Stomach (tissue), 4 donors: ENCODE data around the gene VRK3.

Experiments used
- EP300 ChIP-seq: sonication (generic); formaldehyde crosslinking; IDR thresholded peaks from one replicate; pipeline ENCODE4 v1.6.1; 2017; ENCODE audit warnings: antibody characterized with exemption
- POLR2A ChIP-seq, 4 donors: fragments of 450-650 bp; IDR thresholded peaks; one replicate each; pipeline ENCODE4 v1.6.1; 2016; ENCODE audit warnings: antibody characterized with exemption in 4 of 4, control low read depth in 2 of 4, mild to moderate bottlenecking in 1 of 4, moderate library complexity in 1 of 4
- TF ChIP-seq, protein P1 (sequence below), 7 experiments: fragments of 450-650 bp in 4 of 7; fragments of 200-600 bp in 3 of 7; sonication (generic) in 3 of 7; IDR thresholded peaks; one replicate each; pipeline ENCODE4 v1.5.1; 2016 to 2019; ENCODE audit warnings: antibody characterized with exemption in 7 of 7, control low read depth in 2 of 7, mild to moderate bottlenecking in 1 of 7

DNA sequence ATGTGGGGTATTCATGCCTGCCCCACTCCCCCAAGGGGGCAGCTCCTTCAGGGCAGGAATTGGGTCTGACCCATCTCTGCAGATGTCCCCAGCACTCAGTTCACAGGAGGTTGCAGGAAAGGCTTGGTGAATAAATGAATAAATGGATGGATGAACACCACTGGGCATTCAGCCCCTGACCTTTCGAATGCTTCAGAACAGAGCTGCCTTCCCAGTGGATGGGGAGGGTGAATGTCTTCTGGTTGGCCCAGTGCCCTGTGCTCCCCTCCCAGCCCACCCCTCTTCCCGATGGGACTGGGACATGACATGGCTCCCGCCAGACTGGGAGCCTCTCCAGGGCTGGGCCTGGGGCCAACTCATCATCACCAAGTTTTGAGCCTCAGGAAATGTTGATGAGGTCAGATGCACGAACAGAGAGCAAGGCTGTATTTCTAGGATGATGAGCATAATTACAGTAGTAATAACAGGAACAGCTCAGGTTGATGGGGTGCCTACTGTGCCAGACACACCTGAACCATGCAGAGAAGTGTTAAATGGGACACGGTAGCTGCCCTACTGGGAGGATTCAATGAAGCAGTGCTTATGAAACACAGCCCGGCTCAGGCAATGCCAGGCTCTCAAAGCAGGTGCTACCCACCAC is 25.7 kb downstream of the VRK3 start:
- TF ChIP-seq, protein P1, sequence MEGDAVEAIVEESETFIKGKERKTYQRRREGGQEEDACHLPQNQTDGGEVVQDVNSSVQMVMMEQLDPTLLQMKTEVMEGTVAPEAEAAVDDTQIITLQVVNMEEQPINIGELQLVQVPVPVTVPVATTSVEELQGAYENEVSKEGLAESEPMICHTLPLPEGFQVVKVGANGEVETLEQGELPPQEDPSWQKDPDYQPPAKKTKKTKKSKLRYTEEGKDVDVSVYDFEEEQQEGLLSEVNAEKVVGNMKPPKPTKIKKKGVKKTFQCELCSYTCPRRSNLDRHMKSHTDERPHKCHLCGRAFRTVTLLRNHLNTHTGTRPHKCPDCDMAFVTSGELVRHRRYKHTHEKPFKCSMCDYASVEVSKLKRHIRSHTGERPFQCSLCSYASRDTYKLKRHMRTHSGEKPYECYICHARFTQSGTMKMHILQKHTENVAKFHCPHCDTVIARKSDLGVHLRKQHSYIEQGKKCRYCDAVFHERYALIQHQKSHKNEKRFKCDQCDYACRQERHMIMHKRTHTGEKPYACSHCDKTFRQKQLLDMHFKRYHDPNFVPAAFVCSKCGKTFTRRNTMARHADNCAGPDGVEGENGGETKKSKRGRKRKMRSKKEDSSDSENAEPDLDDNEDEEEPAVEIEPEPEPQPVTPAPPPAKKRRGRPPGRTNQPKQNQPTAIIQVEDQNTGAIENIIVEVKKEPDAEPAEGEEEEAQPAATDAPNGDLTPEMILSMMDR (IDR thresholded peaks at IDR 0.05): no peak
- TF ChIP-seq POLR2A (IDR thresholded peaks at IDR 0.05): no peak
- TF ChIP-seq EP300: no peak
